Activated T-cell treated with anti-CD3 and anti-CD28 coated beads for 48 hours (primary cell): ENCODE data around the gene P2RY14.

Experiments
- DNase-seq: peaks from one replicate; pipeline ENCODE4 v3.0.0-alpha.2; 2020; ENCODE audit warnings: low read depth

Gene P2RY14

GRCh38 chr3:151278230-151278629 lies at the start of gene P2RY14:
Gene P2RY14 (minus strand): TSS chr3:151278542. CDS start chr3:151214316, 64,226 bp downstream.
- DNase-seq, result no peak

DNA sequence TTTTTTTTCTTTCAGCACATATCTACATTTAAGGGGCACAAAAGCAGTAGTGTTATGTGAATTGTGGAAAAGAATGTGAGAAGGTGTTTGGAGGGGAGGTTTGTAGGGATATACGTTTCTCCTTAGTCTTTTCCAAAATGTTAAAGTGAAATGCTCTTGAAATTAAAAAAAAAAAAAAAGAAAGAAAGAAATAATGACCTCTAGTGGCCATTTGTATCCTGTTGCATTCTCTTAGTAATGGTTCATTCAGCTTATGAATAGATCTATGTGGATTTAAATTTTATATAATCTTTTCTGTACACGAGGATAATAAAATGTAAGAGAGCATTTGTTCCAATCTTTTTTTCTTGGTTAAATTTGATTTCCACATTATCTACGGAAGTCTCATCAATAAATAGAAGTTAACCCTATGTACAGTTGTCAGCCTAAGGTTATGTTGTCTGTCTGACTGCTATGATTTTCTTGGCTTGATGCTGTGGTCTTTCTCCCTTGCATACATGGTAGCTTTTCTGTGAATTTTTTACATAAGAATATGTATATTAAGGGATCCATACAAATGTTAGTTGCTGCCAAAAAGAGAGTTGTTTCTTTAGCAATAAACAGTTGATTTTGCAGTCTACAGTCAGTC lies 49.3 kb upstream of the P2RY14 start:
- DNase-seq, result no peak

DNA sequence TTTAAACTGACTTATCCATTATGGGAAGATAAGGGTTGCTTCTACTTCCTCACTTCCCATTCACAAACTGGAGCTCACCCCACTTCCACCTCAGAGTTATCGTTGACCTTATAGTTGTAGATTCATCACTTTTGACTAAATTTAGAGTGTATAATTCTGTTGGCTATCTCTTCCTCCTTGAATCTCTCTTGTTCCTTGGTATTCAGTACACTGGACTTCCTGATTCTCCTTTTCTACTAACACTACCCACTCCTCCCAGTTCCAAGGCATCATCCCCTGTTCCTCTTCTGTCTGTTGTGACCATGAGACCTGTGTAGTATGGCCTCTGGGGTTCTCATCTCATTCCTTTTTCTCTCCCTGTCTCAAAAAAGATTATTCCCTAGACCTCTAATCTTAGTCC lies 44.2 kb upstream of the P2RY14 start:
- DNase-seq, result no peak

DNA sequence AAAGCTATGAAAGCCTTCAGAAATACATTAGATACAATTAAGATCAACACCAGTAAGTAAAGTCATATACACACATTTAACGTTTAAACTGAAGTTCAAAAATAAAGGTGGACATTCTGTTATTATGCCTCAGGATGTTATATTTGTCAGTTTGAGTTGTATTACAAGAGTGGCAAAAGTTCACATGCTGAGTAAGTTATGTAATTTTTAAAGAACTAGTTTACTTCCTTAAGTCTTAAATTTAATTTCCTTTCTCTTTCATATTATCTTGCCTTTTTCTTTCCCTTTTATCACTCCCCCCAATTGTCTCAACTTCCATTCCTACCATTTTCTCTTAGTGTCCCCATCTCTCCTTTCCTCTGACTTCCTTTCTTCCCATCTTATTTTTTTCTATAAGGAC lies 43.2 kb upstream of the P2RY14 start:
- no peak for DNase-seq

- DNase-seq, result no peak
These were observed 41.8 kb upstream of the P2RY14 start for GRCh38 chr3:151320131-151320530.

GRCh38 chr3:151319628-151320027 lies 41.3 kb upstream of the P2RY14 start:
- DNase-seq, result no peak

GRCh38 chr3:151318991-151319390 lies 40.6 kb upstream of the P2RY14 start:
- no peak for DNase-seq

DNA sequence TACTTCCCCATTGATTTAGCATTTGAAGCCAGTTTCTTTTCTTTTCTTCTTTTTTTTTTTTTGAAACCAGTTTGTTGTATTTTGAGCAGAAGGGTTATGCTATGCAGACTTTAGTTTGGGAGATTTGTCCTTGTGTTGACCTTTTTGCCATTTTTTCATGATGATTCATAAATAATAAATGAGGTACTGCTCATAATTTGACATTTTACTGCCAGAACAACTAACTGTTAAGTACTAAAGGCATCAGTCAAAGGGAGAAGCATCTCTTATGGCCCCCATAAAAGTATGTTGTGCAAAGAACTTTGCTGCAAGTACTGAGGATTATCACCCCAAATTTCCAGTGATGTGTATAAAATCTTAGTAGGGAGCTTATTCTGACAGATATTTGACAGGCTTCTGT lies 40.0 kb upstream of the P2RY14 start:
- DNase-seq, result no peak

DNA sequence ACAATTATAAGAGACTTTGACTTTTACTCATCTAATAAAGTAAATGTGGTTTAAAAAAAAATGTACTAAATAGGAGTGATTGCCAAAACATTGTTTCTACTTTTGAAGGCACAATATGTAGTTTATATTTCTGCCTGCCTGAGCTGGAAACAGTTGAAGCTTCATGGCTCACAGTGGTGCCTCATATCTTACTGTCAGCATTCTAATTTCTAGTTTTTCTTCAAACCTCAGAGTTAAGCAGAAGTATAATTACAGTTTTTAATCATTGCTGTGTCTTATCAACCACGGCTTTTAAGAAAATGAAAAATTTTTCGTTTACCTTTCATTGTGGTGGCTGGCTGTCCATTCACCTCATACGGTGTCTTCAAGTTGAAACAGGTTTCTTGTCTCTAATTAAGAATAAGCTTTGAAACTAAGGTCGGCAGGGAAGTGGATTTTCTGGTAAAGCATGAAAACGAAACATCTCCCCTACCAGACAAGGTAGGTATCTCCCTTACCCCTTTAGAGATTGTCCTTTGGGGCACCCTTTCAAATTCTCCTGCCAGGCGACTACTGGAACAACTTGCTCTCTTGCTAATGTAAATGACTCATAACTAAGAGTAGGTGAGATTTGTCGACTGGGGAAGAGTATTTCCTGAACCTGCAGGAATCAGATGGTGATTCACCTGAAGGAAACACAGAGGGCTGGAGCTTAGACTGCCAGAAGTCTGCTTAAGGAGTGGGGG lies 38.1 kb upstream of the P2RY14 start, which contains the start of gene GPR87:
Gene GPR87 (minus strand): TSS at position 554 of the 725 bp plus-strand sequence. CDS start 16,720 bp downstream, outside the sequence.
- DNase-seq, result no peak

GRCh38 chr3:151315846-151316245 lies 37.5 kb upstream of the P2RY14 start:
- no peak for DNase-seq

DNA sequence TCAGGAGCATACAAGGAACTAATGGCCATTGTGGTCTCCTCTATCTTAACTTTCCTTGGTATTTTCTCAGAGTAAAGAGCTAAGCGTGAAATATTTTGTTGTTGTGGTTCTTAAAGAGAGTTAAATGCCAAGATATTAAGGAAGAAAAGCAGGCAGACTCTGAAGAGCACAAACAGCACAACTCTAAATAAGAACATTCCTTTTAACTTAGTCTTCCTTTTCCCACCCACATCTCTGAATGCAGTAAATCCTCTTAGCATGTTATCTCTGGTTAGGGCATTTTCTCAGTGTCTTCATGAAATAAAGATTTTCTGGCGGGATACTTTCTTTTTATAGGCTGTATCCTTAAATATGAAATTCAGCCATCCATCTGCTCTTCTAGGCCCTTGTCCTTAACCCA lies 36.8 kb upstream of the P2RY14 start:
- DNase-seq, result no peak

- no peak for DNase-seq
These were observed 36.3 kb upstream of the P2RY14 start for GRCh38 chr3:151314593-151314992.

DNA sequence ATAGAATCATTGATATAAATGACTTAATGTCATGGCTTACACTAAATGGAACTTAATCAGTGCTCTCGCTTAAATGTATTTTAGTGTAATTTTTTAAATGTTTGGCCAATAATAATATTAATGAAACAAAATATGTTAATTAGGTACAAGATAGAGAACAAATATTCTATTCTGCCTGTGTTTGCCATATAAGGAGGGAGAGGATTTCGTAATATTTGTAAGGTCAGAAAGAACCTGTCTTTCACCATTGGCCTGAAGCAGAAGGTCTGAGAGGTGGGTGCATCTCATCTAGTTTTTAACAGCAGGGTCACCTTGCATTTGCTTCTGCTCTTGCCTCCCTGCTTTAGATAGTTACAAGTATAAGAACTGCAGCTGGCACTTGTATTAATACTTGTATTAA lies 35.8 kb upstream of the P2RY14 start:
- DNase-seq, result no peak

GRCh38 chr3:151312972-151313371 lies 34.6 kb upstream of the P2RY14 start:
- no peak for DNase-seq

- no peak for DNase-seq
These were observed 31.2 kb upstream of the P2RY14 start for GRCh38 chr3:151309566-151309965.

DNA sequence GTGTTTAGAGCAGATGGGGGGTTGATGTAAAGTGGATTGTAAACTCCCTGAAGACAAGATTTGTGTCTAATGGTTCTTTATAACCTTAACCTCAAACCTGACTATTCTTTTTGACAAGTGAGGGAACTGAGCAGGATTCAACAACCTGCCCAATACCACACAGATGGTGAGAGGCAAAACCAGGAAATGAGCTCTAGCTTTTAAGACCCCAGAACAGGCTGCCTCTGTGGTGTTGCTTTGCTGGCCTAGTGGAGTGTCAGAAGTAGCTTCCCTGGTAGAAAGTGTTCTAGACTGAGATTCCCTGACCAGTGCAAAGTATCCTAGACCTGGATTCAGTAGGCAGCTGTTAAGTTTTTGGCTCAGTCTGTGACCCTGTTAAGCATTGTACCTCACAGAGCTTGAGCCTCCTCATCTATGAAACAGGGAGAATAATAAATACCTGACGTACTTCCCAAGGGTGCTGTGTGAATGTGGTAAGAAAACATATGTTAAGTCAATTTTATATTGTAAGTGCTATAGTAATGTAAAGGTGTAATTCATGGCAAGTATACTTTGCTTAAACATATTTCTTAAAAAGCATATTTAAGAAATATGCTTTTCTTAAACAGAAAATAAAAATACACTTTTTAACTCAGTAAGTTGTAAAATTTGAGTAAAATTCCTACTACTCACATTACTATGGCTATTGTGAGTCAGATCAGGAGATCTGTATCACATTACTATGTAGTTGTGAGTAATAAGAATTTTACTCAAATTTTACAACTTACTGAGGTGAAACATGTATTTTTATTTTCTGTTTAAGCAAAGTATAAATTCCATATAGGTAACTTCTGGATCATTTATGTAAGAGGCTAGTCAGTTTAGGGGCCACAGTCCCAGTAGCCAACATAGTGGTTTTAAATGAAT lies 29.5 kb upstream of the P2RY14 start:
- DNase-seq, result no peak

DNA sequence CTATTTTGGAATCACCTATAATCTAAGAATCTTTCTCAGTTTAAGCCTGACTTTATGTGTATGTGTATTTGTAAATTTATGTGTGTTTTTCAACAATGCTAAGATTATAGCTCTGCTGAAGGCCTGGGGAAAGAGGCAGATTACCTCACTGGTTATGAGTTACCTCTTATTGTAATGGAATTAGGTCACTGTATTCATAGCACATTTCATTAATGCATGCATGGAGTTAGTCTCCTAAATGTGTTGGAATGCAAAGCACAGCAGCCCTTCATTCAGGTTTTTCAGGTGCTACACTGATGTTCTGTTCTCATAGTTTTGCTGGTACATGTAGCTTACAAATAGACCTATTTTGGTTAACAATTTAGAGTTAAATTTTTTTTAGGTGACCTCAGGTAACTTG lies 28.8 kb upstream of the P2RY14 start:
- no peak for DNase-seq

GRCh38 chr3:151306168-151306810 lies 27.9 kb upstream of the P2RY14 start:
- DNase-seq, result no peak

DNA sequence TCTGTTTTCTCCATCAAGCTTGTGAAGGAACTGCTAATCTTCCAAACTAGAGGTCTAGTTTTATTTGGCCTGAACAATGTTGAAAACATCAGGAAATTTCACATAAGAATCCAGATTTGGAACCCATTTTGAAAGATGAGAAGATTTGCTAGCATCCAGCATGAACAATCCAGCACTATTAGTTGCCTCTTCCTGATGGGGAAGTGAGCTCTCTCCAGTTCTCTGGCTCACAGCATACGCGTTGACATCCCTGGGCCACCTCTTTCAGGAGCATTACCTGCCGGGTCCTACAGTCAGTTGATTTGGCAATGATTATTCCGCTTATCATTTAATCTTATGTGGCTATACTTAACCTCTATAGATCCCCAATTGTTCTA lies 27.4 kb upstream of the P2RY14 start:
- no peak for DNase-seq

- DNase-seq, result no peak
These were observed 26.9 kb upstream of the P2RY14 start for GRCh38 chr3:151305060-151305774.

DNA sequence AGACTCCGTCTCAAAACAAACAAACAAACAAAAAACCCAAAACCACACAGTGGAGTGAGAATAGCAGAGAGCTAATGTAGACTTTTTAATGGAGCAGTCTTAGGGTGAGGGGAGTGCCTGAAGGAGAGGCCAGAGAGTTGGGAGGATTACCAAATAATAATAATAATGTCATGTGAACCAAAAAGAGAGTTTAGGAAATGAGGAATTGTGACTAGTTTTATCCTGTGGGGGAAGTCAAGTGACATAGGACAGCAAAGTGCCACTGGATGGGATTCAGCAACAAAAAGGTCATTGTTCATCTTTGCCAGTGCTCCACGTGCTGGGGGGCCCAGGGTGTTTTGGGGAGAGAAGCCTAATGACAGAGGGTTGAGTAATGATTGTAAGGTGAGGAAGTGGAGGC lies 25.4 kb upstream of the P2RY14 start:
- no peak for DNase-seq

DNA sequence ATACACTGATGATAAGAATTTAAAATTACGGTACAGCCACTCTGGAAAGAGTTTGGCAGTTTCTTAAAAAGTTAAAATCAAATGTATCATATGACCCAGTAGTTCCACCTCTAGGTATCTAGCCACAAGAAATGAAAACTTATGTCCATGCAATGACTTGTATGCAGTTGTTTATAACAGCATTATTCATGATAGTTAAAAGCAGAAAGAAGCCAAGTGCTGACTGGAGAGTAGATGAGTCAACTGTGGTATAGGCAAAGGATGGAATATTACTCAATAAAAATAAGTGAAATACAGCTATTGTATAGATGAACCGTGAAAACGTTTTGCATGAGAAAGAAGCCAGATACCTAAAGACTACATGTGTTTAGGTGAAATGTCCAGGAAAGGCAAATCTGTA lies 23.4 kb upstream of the P2RY14 start:
- DNase-seq, result no peak
